H7 (cell line): ENCODE results near the gene C17orf50. TPM values are rescaled to one million over a fixed set of nuclear protein-coding genes. Genes with fewer than 3 reads are reported as not detected.

Source experiments
- DNase-seq: peaks from one replicate; pipeline ENCODE4 v3.0.0; 2012
- H3K27me3 ChIP-seq: 2 replicates; pipeline ENCODE4 v1.6.0; 2011; ENCODE audit warnings: mild to moderate bottlenecking, low read length; ENCODE audit not compliant: control insufficient read depth, insufficient read depth
- H3K36me3 ChIP-seq: replicated peaks from 2 replicates; pipeline ENCODE4 v1.5.1; 2011; ENCODE audit warnings: low read length; ENCODE audit not compliant: control insufficient read depth, insufficient read depth
- H3K4me3 ChIP-seq: 2 replicates; pipeline ENCODE4 v1.5.1; 2011; ENCODE audit warnings: low read depth, mild to moderate bottlenecking, control low read depth, low read length, moderate library complexity; ENCODE audit not compliant: insufficient read depth
- total RNA-seq: library from RNA; depleted of rRNA; stranded (reverse); fragments of >200 nt; shearing (Covaris generic); gene quantifications from 2 replicates; pipeline ENCODE4 v1.2.3, GENCODE V29; 2014

The C17orf50 gene
- total RNA-seq, 1 experiment from 2014 or later: not detected

DNA sequence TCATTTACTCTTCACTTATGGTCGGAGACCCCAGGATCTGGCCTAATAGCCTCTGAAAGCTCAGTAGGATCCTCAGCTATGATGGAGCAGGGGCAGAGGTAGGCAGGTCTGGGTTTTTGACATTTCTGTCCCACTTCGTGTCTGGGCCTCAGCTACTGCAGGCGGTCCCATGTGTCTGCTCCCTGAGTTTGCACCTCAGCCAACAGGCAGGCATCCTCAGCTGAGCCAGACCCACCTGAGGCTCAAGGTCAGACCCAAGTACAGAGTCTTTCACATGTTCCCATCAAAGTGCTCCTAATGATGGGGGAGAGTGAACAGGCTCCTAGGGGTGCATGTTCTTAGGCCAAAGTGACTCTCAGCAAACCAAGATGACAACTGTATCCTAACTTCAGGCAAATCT lies 32.1 kb upstream of the C17orf50 start:
- Histone ChIP-seq H3K27me3 (no peaks in the 10 kb centered on the region), H3K4me3 (no peak overlapping the region), H3K36me3 (peaks cover 11% of the 10 kb centered on the region)
- no peak for DNase-seq

- Histone ChIP-seq H3K27me3 (no peaks in the 10 kb centered on the region), H3K4me3 (no peak overlapping the region), H3K36me3 (peaks cover 4% of the 10 kb centered on the region)
- DNase-seq: peak; percentile 46
Measured at GRCh38 chr17:35729405-35729833, 31.3 kb upstream of the C17orf50 start.

DNA sequence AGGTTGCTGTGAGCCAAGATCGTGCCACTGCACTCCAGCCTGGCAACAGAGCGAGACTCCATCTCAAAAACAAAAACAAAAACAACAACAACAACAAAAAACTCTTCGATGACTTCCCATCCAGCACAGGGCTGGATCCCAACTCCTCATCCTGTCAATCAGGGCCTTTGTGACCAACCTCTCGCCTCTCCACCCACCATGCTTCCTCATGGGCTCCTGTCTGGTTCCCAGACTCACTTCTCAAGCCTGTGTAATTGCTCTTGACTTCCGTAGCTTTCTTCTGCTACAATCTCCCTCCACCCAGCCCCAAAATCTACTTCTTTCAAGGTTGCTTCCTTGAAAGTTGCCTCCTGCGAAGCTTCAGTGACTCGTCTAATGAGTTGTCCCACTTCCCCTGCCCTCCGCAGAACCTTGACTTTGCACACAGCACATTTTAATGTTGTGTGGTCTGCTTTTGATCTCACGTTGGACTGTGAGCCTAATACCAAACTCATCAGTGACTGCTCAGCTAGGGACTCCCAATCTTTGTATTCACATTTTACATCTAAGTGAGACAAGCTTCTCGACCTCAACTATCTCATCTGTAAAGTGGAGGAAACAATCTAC lies 30.2 kb upstream of the C17orf50 start:
- Histone ChIP-seq H3K4me3 (no peak overlapping the region), H3K36me3 (no peaks in the 10 kb centered on the region; the same call in 1 of the 2 replicates), H3K27me3 (no peaks in the 10 kb centered on the region)
- DNase-seq: peak; percentile 33

GRCh38 chr17:35731239-35731916 lies 29.3 kb upstream of the C17orf50 start, which contains the start of gene RASL10B:
Gene RASL10B (plus strand): TSS chr17:35731639. CDS start chr17:35735185, 3,546 bp downstream.
- DNase-seq: peak; percentile 95
- Histone ChIP-seq H3K4me3 (peak within 1 kb of the TSS; percentile 74), H3K27me3 (no peaks in the 10 kb centered on the region), H3K36me3 (no peaks in the 10 kb centered on the region; the same call in 1 of the 2 replicates)

DNA sequence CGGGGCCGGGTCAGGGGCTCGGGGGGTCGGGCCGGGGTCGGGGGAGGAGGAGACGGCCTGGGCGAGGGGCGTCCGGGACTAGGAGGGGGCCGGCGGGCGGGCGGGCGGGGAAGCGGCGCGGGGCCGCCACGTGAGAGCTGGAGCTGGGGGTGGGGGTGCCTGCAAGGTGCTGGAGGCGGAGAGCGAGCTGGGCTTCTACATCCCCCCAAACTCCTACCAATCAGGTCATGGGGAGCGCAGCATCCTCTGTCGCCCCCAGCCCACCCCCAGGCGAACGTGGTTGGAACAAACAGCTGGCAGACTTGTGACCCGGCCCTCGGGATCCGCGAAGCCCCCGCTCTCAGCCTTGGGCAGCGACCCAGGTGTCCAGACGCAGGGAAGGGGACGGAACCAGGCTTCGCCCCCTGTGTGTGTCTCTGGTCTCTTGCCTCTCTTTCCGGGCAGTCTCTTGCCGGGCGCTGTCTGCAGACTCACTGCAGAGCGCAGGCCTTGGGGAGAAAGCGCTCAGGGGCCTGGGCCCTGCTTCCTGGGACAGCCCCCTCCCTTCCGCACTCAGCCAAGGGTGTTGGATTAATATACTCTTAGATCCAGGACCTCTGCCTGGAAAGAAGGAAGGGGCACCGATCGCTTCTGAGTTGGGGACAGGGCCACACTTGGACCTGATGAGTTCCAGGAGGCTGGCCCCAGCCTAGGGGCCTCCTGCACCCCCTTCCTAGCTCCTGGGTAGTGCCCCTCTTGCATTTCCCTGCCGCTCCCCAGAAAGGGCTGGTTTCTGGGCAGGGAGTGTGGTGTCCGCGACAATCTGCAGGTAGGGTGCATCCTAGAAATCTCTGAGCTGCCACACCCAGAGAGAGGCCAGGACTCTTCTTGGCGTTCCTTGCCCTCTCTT lies 28.5 kb upstream of the C17orf50 start:
- H3K27me3 ChIP-seq: no peaks in the 10 kb centered on the region
- peak; percentile 80 for DNase-seq
- peak overlapping the region; percentile 74 for H3K4me3 ChIP-seq

DNA sequence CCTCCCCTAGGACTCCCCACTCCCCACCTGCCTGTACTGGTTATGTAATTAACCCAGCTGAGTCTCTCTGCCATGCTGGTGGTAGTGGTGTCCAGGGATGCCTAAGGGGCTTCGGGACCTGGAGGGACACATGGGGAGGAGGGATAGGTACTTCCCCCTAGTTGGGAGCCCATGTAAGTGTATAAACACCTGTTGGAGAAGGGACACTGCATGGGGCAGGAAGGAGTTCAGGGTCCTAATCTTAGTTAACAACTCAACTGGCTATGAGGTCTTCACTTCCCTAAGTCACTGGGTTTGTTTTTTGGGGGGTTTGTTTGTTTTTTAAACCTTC lies 27.9 kb upstream of the C17orf50 start:
- no peak for DNase-seq
- no peaks in the 10 kb centered on the region for H3K27me3 ChIP-seq
- no peaks in the 10 kb centered on the region for H3K36me3 ChIP-seq
- H3K4me3 ChIP-seq: peak overlapping the region; percentile 74

More for the DNA sequence above, 28.5 kb upstream of the C17orf50 start:
- no peaks in the 10 kb centered on the region for H3K36me3 ChIP-seq

- DNase-seq: peak; percentile 19
- Histone ChIP-seq H3K27me3 (peaks cover 3% of the 10 kb centered on the region; the same call in 1 of the 2 replicates), H3K36me3 (no peaks in the 10 kb centered on the region), H3K4me3 (no peak overlapping the region)
Measured at GRCh38 chr17:35733366-35733765, 27.3 kb upstream of the C17orf50 start.

GRCh38 chr17:35734396-35734795 lies 26.3 kb upstream of the C17orf50 start:
- DNase-seq: peak; percentile 23
- Histone ChIP-seq H3K4me3 (no peak overlapping the region), H3K36me3 (no peaks in the 10 kb centered on the region), H3K27me3 (peaks cover 13% of the 10 kb centered on the region; the same call in 1 of the 2 replicates)

DNA sequence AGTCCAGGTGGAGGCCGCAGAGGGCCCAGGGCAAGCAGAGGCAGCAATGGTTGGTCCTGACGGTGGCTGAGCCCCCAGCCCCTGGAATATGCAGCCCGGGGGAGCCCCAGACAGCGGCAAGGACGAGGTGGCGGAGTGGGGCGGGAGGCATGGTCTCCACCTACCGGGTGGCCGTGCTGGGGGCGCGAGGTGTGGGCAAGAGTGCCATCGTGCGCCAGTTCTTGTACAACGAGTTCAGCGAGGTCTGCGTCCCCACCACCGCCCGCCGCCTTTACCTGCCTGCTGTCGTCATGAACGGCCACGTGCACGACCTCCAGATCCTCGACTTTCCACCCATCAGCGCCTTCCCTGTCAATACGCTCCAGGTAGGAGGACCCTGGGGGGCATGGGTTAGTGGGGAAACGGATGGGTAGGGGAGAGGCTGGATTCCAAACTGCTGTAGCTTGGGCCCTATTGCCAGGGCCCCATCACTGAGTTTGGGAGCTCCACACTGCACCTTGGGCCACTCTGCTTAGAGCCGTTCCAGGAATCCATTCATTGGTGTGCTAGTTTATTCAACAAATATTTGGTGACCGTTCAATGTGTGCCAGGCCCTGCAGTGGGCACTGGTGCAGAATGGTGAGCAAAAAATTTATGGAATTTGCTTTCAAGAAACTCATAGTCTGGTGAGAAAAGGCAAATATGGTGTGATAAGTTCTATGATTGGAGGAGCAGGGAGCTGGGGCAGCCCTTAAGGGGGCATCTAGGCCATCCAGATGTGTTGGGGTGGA lies 25.5 kb upstream of the C17orf50 start:
- Histone ChIP-seq H3K27me3 (peaks cover 22% of the 10 kb centered on the region), H3K4me3 (no peak overlapping the region), H3K36me3 (no peaks in the 10 kb centered on the region)
- DNase-seq: peak; percentile 42

DNA sequence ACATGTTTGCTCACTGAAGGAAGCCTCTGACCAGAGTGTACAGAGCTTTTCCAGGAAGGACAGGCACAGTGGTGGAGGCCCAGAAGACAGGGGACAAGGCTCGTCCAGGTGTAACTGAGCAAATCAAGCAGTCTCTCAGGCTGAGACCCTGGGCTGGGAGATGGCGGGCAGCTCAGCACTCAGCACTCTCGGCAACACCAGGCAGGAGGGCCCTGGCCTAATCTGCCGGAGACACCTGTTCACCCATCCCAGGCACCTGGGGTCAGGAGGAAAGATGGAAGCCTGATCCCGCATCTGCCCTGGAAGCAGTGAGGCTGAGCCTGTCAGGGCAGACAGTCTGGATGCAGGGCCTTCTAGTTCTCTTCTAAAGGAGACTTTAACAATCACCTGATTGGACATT lies 24.5 kb upstream of the C17orf50 start:
- Histone ChIP-seq H3K4me3 (no peak overlapping the region), H3K27me3 (peaks cover 32% of the 10 kb centered on the region), H3K36me3 (no peaks in the 10 kb centered on the region)
- peak; percentile 32 for DNase-seq

- Histone ChIP-seq H3K36me3 (no peaks in the 10 kb centered on the region), H3K27me3 (peaks cover 53% of the 10 kb centered on the region), H3K4me3 (no peak overlapping the region)
- peak; percentile 30 for DNase-seq
Measured at GRCh38 chr17:35738519-35739133, 22.1 kb upstream of the C17orf50 start.

DNA sequence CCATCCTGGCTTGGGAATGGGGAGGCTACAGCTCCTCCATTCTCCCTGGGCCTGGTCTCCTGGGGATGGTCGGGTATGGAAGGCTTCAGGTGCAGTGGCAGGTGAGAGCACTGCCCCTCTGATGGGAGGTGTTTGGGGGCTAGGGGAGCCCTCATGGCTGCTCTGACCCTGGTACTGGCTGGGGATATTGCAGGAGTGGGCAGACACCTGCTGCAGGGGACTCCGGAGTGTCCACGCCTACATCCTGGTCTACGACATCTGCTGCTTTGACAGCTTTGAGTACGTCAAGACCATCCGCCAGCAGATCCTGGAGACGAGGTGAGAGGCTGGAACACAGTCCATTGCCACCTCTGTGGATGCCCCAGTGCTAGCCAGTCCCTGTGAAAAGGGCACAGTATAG lies 20.5 kb upstream of the C17orf50 start:
- H3K27me3 ChIP-seq: peaks cover 53% of the 10 kb centered on the region
- H3K36me3 ChIP-seq: no peaks in the 10 kb centered on the region
- no peak overlapping the region for H3K4me3 ChIP-seq
- DNase-seq: peak; percentile 10

GRCh38 chr17:35740997-35741931 lies 19.4 kb upstream of the C17orf50 start:
- H3K36me3 ChIP-seq: no peaks in the 10 kb centered on the region
- H3K27me3 ChIP-seq: peaks cover 53% of the 10 kb centered on the region
- H3K4me3 ChIP-seq: peak overlapping the region; percentile 47
- peak; percentile 93 for DNase-seq
